HL-60 (cell line): Measurements from ENCODE around the gene DIAPH3.

Source experiments
- TF ChIP-seq, protein P1 (sequence below): IDR thresholded peaks from one replicate; pipeline ENCODE4 v1.5.1; 2011; ENCODE audit warnings: low read length, control low read depth, inconsistent platforms; ENCODE audit not compliant: insufficient read depth
- TF ChIP-seq, protein P2 (sequence below): IDR thresholded peaks from 2 replicates; pipeline ENCODE4 v1.6.1; 2012; ENCODE audit warnings: low read depth; ENCODE audit not compliant: insufficient replicate concordance

DNA sequence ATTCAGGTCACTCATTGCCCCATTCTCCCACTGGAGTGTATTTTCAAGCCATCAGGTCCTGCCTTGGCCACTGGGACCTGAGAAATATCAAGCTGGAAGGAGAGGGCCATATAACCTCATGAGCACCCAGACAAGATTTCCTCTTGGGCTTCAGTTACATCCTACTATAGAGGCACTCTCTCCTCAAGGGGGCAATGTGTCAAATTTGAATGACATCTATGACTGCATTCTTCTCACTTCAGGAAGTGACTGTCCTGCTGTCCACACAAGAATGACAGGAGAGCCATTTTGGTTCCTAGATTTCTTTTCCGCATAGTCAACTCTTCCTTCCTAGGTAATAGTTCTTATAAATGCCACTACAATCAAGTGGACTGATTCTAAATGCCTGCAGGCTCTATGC lies 416.2 kb downstream of the DIAPH3 start:
- TF ChIP-seq, protein P1, sequence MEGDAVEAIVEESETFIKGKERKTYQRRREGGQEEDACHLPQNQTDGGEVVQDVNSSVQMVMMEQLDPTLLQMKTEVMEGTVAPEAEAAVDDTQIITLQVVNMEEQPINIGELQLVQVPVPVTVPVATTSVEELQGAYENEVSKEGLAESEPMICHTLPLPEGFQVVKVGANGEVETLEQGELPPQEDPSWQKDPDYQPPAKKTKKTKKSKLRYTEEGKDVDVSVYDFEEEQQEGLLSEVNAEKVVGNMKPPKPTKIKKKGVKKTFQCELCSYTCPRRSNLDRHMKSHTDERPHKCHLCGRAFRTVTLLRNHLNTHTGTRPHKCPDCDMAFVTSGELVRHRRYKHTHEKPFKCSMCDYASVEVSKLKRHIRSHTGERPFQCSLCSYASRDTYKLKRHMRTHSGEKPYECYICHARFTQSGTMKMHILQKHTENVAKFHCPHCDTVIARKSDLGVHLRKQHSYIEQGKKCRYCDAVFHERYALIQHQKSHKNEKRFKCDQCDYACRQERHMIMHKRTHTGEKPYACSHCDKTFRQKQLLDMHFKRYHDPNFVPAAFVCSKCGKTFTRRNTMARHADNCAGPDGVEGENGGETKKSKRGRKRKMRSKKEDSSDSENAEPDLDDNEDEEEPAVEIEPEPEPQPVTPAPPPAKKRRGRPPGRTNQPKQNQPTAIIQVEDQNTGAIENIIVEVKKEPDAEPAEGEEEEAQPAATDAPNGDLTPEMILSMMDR = no peak
- TF ChIP-seq, protein P2, sequence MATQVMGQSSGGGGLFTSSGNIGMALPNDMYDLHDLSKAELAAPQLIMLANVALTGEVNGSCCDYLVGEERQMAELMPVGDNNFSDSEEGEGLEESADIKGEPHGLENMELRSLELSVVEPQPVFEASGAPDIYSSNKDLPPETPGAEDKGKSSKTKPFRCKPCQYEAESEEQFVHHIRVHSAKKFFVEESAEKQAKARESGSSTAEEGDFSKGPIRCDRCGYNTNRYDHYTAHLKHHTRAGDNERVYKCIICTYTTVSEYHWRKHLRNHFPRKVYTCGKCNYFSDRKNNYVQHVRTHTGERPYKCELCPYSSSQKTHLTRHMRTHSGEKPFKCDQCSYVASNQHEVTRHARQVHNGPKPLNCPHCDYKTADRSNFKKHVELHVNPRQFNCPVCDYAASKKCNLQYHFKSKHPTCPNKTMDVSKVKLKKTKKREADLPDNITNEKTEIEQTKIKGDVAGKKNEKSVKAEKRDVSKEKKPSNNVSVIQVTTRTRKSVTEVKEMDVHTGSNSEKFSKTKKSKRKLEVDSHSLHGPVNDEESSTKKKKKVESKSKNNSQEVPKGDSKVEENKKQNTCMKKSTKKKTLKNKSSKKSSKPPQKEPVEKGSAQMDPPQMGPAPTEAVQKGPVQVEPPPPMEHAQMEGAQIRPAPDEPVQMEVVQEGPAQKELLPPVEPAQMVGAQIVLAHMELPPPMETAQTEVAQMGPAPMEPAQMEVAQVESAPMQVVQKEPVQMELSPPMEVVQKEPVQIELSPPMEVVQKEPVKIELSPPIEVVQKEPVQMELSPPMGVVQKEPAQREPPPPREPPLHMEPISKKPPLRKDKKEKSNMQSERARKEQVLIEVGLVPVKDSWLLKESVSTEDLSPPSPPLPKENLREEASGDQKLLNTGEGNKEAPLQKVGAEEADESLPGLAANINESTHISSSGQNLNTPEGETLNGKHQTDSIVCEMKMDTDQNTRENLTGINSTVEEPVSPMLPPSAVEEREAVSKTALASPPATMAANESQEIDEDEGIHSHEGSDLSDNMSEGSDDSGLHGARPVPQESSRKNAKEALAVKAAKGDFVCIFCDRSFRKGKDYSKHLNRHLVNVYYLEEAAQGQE = no peak
